Measurements from ENCODE around the gene NFIA.

The NFIA gene

DNA sequence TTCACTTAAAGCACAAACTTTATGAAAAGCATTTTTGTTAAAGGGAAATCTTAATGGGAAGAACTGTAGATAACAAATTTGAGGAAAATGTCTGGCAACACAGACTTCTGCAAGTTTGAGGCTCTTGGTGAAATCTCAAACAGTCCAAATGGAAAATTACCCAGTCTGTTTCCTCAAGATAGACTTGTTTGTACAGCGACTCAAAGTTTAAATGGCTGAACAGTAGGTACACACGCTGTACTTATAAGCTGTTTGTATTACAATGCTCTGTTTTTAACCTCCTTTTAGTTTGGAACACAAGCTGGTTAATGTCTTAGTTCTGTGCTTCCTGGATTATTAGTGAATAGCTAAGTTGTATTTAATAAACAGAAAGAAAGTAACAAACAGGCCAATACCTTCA is 217.1 kb downstream of the NFIA start:
- no peak overlapping the region for H3K4me3 ChIP-seq (ENCODE audit: control insufficient read depth, low read depth, low read length)
- DNase-seq (ENCODE audit: low read depth) = no peak
- TF ChIP-seq, protein P1, sequence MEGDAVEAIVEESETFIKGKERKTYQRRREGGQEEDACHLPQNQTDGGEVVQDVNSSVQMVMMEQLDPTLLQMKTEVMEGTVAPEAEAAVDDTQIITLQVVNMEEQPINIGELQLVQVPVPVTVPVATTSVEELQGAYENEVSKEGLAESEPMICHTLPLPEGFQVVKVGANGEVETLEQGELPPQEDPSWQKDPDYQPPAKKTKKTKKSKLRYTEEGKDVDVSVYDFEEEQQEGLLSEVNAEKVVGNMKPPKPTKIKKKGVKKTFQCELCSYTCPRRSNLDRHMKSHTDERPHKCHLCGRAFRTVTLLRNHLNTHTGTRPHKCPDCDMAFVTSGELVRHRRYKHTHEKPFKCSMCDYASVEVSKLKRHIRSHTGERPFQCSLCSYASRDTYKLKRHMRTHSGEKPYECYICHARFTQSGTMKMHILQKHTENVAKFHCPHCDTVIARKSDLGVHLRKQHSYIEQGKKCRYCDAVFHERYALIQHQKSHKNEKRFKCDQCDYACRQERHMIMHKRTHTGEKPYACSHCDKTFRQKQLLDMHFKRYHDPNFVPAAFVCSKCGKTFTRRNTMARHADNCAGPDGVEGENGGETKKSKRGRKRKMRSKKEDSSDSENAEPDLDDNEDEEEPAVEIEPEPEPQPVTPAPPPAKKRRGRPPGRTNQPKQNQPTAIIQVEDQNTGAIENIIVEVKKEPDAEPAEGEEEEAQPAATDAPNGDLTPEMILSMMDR (IDR thresholded peaks at IDR 0.05; ENCODE audit: control insufficient read depth, insufficient read depth, low read depth, low read length, missing control alignments) = no peak

- TF ChIP-seq, protein P1 (IDR thresholded peaks at IDR 0.05; ENCODE audit: control insufficient read depth, insufficient read depth, low read depth, low read length, missing control alignments) = no peak
- no peak overlapping the region for H3K4me3 ChIP-seq (ENCODE audit: control insufficient read depth, low read depth, low read length)
- DNase-seq (ENCODE audit: low read depth) = no peak
Measured at GRCh38 chr1:61300899-61301298, 218.5 kb downstream of the NFIA start.

DNA sequence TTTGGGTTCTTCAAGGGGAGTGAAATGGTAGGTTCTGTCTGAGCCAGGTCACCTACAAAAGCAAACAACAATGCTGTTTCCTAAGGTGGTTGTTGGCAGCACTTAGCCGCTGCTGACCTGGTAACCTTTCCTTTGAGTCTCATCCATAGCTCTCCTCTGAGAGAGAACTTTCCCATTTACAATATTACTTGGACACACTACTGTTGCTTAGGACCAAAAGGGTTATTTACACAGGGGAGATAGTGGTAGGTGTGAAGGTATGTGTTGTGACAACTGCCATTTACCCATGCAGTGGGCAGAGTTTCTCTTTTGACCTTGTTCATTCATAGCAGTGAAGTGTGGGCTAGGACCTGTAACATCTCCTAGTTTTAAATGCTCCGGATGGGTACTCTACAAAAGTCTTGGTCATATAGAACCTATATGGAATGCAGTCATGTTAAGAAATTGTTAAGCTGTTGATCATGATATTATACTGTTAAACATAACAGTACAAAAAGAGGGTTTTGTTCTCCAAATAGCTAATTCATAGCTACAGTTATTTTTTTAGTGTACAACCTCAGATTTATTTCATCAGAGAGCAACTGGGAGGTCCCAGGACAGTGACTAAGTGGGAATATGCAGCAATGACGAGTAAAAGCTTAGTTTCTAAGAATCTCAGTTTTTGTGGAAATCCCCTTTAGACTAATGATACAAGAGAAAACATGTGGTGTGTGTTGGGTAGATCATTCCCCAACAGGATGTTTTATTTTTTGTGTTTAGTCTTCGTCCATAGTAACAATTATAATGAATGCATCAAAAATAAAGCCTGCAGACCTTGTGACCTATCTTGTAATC is 219.7 kb downstream of the NFIA start:
- DNase-seq (ENCODE audit: low read depth) = peak; percentile 35
- H3K4me3 ChIP-seq (ENCODE audit: control insufficient read depth, low read depth, low read length) = no peak overlapping the region
- TF ChIP-seq, protein P1 (IDR thresholded peaks at IDR 0.05; ENCODE audit: control insufficient read depth, insufficient read depth, low read depth, low read length, missing control alignments) = no peak

DNA sequence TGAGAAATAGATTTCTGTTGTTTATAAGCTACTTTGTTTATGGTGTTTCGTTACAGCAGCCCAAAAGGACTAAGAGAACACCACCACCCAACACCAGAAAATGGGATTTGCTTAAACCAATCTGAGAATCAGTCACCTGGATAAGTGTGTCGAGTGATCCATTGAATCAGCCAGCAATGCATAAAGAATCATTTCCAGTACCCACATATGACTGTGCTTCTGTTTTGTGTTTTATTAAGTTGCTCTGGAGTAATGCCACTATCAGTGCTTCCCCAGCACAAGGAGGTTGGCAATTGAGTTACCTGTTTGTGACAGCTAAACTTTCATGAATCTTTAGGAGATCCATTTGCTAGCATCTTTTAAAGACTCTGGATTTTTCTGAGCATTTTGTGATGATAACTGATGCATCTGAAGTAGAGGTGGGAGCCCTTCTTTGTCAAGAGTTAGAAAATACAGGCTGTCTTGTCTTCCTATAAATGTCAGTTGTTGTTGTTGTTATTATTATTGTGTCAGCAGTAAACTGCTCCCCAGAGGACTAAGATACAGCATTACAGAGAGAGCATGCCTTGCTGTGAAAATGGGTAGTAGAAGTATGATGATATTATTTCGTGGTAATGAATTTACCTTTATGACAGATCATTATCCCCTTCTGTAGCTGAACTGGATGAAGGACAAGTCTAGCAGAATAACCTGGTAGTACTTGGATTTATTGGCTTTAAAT is 225.2 kb downstream of the NFIA start:
- no peak overlapping the region for H3K4me3 ChIP-seq (ENCODE audit: control insufficient read depth, low read depth, low read length)
- TF ChIP-seq, protein P1 (IDR thresholded peaks at IDR 0.05; ENCODE audit: control insufficient read depth, insufficient read depth, low read depth, low read length, missing control alignments) = no peak
- no peak for DNase-seq (ENCODE audit: low read depth)

DNA sequence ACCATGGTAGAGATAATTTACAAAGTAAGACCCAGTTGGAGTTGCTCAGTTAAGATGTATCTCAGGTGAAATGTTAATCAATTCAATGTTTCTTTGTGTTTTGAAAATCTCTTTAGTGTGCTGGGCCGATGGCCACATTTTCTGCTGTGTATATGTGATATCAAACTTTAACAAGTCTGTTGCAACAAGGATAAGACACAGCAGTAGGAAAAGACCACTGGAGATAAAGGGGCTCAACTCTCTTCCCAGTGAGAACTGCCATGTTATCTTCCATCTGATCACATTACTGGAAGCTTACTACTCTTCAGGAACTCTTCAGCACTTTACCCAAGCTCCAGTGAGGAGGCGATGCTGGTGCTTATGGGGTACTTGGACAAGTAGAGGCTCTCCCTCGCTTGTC is 227.7 kb downstream of the NFIA start:
- no peak for DNase-seq (ENCODE audit: low read depth)
- TF ChIP-seq, protein P1 (IDR thresholded peaks at IDR 0.05; ENCODE audit: control insufficient read depth, insufficient read depth, low read depth, low read length, missing control alignments) = no peak
- no peak overlapping the region for H3K4me3 ChIP-seq (ENCODE audit: control insufficient read depth, low read depth, low read length)

DNA sequence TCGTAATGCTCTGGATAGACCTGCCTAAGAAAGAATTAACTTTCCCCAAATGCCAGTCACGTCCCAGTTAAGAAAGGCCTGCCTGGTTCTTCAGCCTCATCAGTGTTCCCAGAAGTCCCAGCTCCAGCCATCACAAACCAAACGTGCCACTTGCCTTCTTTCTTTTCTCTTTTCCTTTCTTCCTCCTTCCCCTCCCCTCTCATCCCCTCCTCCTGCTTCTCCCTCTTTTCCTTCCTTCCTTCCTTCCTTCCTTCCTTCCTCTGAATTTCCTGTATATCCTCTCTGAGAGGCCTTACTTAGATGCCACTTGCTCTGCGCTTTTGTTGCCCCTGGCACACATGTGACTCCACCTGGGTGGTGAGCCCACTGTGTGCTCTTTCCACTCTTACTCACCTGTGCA is 228.2 kb downstream of the NFIA start:
- no peak overlapping the region for H3K4me3 ChIP-seq (ENCODE audit: control insufficient read depth, low read depth, low read length)
- DNase-seq (ENCODE audit: low read depth) = no peak
- TF ChIP-seq, protein P1 (IDR thresholded peaks at IDR 0.05; ENCODE audit: control insufficient read depth, insufficient read depth, low read depth, low read length, missing control alignments) = no peak
